Measurements from ENCODE around the gene RECQL5.

RECQL5 gene

GRCh38 chr17:75633486-75634375 is 33.2 kb downstream of the RECQL5 start:
- DNase-seq (ENCODE audit: low read depth) = no peak

DNA sequence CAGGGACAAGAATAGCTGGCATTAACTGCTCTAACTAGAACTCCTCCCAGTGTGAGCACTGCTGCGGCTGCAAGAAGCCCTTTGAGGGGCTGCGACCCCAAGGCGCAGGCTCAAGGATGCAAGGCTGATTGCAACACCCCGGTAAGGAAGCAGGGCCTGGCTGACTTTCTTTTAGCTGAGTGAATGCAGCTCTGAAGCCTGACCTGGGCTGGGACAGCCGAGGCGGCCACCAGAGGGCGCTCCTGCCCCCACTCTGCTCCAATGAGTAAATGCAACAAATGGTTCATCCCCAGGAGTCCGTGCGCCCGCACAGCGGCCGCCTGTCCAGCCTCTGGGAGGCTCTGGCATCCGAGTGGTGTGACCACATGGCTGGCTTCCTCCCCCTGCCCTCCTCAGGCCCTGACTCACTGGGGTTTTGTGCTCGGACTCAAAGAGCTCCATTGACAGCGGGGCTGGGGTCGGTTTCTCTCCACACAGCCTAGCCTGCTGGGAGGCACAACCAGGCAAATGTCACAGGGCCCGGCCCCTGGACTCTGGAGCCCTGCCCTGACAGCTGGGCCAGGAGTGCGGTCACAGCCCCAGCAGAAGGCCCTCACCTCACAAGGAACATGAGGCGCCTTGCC is 34.0 kb downstream of the RECQL5 start, which contains the start of gene SMIM5:
Gene SMIM5, plus strand, starts transcription at position 572 of the 623 bp plus-strand sequence. CDS start 6,768 bp downstream, outside the sequence.
- DNase-seq (ENCODE audit: low read depth) = peak; percentile 62

GRCh38 chr17:75632428-75632827 is 34.5 kb downstream of the RECQL5 start:
- DNase-seq (ENCODE audit: low read depth) = no peak

DNA sequence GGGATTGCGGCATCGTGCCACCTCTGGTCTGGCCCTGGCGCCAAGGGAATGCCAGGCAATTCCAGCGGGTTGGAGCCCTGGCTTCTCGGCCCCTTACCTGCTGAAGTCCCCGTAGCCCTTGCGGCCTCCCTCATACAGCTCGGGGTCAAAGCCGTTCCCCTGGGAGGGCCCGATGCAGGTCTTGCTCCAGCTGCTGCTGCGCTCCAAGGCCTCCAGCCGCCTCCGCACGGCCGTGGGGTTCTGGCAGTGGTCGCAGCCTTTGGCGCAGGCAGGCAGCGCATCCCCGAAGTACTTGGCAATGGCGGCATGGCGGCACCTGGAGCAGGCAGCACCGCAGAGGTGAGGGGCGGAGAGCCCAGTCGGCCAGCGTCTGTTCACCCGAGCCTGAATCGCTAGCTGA is 35.6 kb downstream of the RECQL5 start:
- DNase-seq (ENCODE audit: low read depth) = no peak

- no peak for DNase-seq (ENCODE audit: low read depth)
Measured at GRCh38 chr17:75630071-75630917, 36.7 kb downstream of the RECQL5 start.

DNA sequence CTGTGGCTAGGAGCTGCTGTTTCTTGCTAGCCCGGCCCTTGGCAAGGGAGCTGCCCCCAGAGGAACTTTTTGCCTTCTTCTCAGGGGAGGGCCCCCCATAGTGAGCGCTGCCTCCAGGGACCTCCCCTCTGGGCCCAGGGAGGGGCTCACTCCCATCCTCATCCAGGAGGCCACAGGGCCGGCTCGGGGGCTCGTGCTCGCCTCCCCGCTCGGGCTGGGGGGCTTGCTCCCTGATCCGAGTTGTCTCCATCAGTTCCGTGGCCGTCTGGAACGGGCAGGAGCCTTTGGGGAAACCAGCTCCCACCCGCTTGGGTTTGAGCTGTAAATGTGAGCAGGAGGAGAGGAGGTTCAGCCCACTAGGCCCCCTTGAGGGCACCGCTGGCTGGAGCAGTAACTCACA is 37.8 kb downstream of the RECQL5 start:
- DNase-seq (ENCODE audit: low read depth) = no peak

DNA sequence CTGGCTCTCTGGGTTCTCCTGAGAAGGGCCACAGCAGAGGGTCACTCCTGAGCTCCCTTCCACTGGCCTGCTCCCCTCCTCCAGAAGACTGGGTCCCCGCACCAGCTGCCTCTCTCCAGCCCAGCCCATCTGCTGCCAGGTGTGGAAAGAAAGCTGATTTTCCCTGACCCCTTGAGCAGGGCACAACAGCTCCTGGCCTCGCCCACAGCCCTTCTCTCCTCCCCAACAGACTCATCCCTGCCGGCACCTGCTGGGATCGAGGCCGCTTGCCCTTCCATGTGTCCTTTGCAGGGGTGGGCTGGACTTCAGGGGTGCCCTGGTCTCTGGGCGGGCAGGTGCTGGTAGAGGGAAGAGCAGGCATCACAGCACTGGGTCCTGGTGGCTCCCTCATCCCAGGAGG is 38.5 kb downstream of the RECQL5 start:
- DNase-seq (ENCODE audit: low read depth) = no peak

GRCh38 chr17:75627094-75627493 is 39.9 kb downstream of the RECQL5 start:
- DNase-seq (ENCODE audit: low read depth) = no peak

GRCh38 chr17:75626496-75627038 is 40.4 kb downstream of the RECQL5 start:
- no peak for DNase-seq (ENCODE audit: low read depth)

DNA sequence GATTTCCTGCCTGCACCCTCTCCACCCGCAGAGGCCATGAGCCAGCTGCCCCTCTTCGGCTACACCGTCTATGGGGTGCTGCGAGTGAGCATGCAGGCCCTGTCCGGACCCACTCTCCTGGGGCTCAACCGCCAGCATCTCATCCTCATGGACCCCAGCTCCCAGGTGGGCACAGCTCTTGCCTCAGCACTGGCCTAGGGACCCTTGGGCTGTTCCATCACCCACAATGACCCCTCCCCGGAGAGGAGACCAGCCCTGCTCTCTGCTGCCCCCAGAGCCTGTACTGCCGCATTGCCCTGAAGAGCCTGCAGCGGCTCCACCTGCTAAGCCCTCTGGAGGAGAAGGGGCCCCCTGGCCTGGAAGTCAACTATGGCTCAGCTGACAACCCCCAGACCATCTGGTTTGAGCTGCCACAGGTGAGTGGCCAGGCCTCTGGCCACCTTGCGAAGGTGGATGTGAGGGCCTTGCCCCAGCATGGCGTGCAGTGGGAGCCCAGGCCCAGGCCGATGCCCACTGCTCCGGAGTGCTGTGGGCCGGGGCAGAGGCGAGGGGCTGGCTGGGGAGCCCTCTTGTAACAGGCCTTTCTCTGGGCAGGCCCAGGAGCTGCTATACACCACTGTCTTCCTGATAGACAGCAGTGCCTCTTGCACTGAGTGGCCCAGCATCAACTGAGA is 41.0 kb downstream of the RECQL5 start:
- no peak for DNase-seq (ENCODE audit: low read depth)

- DNase-seq (ENCODE audit: low read depth) = no peak
Measured at GRCh38 chr17:75624714-75625345, 42.1 kb downstream of the RECQL5 start.

GRCh38 chr17:75624021-75624420 is 42.9 kb downstream of the RECQL5 start:
- DNase-seq (ENCODE audit: low read depth) = no peak

DNA sequence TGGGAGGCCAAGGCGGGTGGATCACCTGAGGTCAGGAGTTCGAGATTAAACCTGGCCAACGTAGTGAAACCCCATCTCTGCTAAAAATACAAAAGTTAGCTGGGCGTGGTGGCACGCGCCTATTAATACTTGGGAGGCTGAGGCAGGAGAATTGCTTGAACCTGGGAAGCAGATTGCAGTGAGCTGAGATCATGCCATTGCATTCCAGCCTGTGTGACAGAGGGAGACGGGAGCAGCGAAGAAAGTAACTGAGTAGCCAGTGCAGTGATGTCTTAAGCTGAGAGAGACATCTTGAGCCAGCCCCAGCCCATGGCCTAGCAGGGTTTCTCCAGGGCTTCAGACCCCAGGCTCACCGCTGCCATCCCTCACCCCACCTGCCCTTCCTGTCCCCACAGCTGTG is 43.6 kb downstream of the RECQL5 start:
- no peak for DNase-seq (ENCODE audit: low read depth)

- no peak for DNase-seq (ENCODE audit: low read depth)
Measured at GRCh38 chr17:75622771-75623273, 44.1 kb downstream of the RECQL5 start.

DNA sequence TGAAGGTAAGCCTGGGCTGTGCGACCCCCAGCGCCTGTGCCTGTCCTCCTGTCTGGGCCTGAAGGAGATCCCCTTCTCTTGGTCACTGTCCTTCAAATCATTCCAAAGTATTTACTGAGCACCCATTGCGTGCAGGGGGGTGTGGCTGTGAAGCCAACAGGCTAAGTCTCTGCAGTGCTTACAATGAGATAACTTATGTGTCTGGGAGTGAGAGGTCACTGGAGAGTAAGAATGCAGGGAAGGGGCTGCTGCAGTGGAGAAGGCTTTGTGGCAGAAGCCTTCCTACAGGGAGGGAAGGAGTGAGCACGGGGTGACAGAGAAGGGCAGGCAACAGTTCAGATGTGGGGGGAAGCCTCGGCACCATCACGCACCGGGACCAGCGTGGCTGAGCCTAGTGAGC is 44.9 kb downstream of the RECQL5 start:
- DNase-seq (ENCODE audit: low read depth) = no peak

DNA sequence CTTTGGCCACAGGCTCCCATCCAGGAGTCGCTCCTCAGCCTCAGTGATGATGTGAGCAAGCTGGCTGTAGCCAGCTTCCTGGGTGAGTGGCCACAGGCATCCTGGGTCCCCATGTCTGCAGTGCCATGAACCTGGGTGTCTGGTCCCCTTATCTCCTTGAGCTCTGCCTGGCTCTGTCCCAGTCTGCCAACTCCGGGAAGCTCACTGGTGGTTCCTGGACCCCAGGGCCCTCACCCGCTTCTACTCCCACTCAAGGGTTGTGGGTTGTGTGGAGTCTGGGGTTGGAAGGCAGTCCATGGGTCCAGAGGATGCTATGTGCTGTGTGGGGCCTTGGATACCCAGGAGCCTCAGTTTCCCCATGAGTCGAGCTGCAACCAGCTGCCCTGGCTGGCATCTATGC is 45.5 kb downstream of the RECQL5 start:
- no peak for DNase-seq (ENCODE audit: low read depth)

DNA sequence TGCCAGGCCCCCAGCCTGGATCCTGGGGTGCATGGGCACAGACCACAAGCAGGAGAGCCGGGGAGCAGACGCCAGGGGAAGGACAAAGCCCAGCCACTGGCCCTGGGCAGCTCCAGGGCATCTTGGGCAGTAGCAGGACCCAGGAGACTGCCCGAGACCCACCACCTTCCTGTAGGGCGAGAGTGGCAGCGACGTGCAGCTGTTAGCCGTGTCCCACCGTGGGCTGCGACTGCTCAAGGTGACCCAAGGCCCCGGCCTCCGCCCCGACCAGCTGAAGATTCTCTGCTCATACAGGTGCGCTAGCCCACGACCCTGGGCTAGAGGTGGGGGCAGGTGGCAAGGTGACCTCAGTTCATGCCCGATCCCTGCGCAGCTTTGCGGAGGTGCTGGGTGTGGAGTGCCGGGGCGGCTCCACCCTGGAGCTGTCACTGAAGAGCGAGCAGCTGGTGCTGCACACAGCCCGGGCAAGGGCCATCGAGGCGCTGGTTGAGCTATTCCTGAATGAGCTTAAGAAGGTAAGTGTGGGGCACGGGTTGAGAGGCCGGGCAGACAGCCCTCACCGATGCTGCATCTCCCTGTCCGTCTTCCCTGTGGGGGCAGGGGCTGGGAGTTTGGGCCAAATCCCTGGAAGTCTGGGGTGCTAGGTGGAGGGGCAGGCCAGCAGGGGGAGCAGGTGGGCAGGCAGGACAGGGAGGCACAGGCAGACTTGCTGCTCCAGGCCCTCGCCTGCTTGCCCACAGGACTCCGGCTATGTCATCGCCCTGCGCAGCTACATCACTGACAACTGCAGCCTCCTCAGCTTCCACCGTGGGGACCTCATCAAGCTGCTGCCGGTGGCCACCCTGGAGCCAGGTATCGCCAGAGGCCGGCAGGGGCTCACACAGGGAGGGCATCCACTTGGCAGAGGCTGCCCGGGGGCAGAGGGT is 47.2 kb downstream of the RECQL5 start:
- no peak for DNase-seq (ENCODE audit: low read depth)

- DNase-seq (ENCODE audit: low read depth) = no peak
Measured at GRCh38 chr17:75617675-75618074, 49.3 kb downstream of the RECQL5 start.

GRCh38 chr17:75617218-75617617 is 49.7 kb downstream of the RECQL5 start:
- DNase-seq (ENCODE audit: low read depth) = no peak

All from stimulated activated CD8-positive, alpha-beta memory T cell treated with anti-CD3 and anti-CD28 coated beads, Interleukin-12 subunit alpha, Interleukin-12 subunit beta, amount 100 ng/mL, for 4 hours (primary cell).